SW480 (cell line): ENCODE measurements around the gene BLOC1S5.
A peak's percentile ranks its signal among the peaks of the same experiment; 100 is the strongest.

Experiments used
- DNase-seq: peaks from one replicate; pipeline ENCODE4 v3.0.0-alpha.2; 2016; ENCODE audit warnings: low spot score

The BLOC1S5 gene, protein sequence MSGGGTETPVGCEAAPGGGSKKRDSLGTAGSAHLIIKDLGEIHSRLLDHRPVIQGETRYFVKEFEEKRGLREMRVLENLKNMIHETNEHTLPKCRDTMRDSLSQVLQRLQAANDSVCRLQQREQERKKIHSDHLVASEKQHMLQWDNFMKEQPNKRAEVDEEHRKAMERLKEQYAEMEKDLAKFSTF

DNA sequence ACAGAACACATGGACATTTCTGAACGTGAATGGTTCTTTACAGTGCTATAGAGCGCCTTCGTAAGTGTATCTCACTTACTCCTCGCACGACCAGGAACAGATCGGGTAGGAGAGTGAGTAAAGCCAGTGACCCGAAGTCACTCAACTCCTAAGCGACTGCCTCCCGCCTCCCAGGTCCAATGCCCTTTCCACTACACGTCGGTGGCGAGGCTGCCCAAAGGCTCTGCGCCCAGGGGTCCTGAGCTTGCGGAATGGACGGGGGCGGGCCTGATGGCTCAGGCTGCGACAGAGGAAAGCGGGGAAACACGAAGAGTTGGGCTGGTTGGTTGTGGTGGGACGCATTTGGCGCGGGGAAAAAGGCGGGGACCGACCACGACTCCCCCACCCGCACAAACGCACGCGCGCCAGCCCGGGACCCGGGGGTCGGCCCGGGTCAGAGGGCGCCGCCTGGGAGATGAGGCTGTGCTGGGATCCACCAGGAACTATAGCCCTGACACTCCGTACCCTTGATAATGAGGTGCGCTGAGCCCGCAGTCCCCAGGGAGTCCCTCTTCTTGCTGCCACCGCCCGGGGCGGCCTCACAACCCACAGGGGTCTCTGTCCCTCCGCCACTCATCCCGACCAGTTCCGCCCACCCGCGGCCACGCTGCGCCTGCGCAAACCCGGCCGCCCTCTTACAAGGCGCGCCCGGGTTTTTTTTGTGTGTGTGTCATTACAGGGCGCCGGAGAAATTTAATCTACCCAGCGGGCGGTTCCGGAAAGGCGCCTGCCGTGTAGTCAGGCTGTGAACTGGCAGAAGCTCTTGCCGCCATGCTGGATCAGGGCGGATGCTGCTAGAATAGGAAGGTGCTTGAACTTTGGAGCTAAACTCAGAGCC lies at the start of gene BLOC1S5:
TSS of gene BLOC1S5 (minus strand) at position 629 of the 877 bp plus-strand sequence. CDS start at position 616, 13 bp downstream.
- DNase-seq, result peak; percentile 94

DNA sequence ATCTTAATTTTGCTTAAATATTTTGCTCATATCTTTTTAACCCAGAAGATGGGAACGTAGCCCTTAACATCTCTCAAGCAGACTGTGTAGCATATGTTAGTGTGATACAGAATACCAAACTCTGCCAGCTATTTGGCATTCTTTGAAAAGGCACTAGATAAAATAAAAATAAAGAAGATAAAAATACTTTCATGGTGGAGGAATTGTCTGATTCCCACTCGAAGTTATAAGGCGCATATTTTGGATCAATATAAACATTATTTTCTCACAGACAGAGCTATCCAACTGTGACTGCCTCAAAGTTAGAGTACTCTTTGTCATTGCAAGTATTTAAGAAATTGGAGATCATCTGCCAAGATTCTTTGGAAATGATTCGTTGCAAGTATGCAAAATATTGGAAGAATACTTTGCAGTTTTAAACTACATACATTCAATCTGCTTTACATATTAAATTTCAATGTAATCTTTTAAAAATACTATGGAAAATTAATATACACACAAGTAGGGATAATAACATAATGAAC lies 49.0 kb upstream of the BLOC1S5 start:
- no peak for DNase-seq

DNA sequence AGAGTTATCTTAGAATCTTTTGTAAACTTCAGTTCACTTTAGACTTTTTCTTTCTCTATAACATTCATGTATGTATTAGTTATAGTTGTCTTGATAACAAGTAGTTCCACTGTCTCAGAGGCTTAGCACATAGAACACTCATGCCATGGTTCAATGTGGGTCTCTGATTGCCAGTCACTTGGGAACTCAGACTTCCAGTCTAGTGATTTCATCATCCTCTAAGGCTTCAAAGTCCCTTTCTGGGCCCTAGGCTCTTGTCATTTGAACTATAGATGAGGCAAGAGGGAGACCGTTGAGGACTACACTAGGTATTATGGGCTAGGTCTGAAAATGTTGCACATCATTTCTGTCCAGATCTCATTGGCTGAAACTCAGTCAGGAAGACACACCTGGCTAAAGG lies 46.5 kb upstream of the BLOC1S5 start:
- DNase-seq, result no peak

DNA sequence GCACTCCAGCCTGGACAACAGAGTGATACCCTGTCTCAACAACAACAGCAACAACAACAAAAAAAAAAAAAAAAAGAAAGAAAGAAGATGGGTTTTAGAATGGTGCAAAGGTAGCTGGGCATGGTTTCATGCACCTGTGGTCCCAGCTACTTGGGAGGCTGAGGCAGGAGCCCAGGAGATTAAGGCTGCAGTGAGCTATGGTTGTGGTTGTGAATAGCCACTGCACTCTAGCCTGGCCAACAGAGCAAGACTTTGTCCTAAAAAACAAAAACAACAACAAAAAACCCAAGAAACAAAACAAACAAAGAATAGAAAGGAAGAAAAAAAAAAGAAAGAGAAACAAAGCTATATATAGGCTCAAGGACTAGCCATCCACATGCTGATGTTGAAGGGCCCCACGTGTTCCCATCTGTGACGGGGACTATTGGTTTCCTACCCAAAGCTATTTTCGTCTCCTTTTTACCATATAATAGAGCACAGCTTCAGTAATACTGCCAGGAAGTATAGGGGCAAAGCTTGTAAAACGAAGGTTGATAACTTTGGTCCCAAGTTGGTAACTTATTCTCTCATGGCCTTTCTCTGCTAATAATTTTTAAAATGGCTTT lies 46.0 kb upstream of the BLOC1S5 start:
- no peak for DNase-seq

DNA sequence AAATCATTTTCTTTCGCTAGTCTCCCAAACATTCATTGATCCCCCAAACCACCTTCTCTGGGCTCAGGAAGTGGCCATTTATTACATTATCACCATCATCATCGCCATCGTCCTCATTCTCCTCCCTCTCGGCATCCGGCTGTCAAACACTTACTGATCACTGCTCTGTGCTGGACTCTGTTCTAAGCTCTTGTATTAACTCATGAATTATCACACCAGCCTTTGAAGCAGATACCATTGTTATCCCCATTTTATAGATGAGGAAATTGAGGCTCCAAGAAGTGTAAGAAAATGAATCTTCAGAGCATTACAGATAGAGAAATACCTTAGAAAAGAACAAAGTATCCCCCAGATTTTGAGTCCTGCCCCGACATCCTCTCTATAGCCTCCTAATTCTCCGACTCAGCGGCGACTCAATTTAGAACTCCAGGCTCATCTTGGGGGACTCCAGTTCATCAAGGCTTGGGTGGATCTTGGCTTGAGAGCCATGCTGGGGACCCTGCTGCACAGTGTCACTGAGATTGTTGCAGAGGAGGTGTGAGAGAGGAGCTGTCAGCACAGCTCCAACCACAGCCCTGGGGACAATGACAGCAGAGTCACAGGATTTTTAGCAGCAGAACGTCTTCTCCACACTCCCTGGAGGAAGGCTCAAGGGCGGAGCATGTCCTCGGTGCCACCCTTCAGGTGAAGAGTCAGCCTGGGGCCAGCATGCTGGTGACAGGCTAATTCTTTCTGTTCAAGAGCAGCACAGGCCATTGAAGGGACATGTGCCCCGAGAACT lies 44.8 kb upstream of the BLOC1S5 start:
- DNase-seq, result no peak

DNA sequence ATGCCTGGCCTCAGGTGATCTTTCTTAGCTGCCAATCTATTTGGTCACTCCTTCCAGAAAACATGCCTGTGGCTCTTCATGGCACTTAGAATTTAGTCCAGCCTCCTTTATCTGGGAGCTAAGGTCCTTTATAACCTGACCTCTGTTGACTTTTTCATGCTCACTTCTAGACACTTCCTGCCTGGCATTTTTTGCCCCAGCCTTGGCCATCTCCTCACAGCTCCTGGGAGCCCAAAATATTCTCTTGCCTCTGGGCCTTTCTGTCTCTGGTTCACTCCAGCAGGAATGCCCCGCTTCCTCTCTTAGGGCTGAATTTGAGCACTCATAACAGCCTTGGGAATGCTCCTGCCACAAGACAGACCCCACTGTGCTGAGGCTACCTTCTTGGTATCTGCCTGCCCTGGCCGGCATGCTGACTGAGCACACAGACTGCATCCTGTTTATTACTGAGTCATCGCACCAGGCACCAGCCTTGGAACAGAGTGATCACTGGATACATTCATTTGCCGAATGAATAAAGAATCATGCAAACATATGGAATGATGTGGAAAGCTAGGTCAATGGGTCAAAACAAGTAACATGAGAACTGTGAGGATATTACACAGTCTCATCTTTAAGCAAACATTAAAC lies 44.0 kb upstream of the BLOC1S5 start:
- DNase-seq, result peak; percentile 21

DNA sequence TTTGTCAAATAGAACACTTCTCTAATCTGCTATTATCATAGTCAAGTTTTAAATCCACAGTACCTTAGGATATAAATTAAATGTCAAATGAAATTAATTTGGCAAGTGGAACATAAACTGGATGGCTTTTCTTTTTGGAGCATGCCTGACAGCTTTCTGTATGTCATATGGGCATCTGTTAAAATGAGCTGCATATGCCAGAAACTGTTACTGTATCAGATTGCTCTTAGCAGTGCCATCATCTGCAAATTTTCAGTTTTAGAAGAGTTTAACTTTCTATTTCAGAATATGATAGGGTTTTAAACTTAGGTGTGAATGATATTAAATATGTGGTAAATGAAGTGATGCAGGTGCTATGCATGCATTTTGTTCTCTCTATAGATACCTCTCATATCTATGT lies 41.6 kb upstream of the BLOC1S5 start:
- DNase-seq, result no peak

DNA sequence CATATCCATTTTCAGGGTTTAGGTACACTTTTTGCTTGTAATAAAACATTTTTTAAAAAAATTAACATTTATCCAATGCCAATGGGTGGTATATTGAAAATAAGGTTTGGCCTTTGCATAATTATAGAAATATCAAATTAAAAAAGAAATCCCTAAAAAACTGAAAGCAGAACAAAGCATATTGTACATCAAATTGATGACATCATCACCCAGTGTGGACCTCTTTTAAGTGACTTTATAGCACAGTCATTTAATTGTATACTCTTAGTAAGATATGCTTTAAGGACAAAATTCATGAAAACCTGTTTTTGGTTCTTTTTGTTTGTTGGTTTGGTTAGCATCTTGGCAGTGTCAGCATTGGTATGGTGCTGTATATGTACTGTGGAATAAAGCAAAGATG lies 39.5 kb upstream of the BLOC1S5 start:
- DNase-seq, result no peak

DNA sequence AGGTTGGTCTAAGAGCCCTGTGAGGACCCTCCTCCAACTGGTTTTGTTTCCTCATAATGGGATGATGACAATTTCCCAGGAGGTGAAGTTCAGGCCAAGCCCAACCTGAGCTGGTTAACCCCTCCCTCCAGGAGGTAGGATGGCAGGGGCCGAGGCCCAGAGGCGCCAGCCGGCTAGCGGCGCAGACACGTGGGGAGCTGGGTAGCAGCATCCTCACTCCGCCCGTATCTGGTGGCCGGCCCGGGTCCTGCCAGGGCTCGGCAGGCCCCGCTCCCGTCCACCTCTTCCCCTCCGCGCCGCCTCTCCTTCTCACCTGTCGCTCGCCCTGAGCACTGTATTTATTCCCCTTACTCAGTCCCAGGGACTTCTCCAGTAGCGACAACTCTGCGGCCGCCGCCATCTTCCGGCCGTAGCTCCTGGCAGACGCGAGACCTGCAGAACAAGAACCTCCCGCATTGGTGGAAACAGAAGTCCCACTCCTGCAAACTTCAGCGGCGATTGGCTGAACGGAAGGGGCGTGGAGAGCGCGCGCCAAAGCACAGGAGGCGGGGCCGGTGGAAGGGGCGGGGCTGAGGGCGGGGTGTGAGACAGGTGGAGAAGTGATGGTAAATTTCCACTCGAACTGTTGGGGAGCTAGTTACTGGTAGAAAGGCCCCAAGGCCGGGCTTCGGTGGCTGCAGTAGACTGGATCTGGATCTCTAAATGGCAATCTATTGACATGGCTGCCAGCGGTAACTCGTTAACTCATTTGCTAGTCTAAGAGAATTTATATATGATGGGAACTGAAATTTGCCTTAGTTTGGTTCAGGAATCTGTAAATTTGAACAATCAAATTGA lies 38.2 kb upstream of the BLOC1S5 start, which contains the start of gene EEF1E1:
TSS of gene EEF1E1 (minus strand) at position 427 of the 837 bp plus-strand sequence. CDS start at position 400, 27 bp downstream.
- DNase-seq, result peak; percentile 96

DNA sequence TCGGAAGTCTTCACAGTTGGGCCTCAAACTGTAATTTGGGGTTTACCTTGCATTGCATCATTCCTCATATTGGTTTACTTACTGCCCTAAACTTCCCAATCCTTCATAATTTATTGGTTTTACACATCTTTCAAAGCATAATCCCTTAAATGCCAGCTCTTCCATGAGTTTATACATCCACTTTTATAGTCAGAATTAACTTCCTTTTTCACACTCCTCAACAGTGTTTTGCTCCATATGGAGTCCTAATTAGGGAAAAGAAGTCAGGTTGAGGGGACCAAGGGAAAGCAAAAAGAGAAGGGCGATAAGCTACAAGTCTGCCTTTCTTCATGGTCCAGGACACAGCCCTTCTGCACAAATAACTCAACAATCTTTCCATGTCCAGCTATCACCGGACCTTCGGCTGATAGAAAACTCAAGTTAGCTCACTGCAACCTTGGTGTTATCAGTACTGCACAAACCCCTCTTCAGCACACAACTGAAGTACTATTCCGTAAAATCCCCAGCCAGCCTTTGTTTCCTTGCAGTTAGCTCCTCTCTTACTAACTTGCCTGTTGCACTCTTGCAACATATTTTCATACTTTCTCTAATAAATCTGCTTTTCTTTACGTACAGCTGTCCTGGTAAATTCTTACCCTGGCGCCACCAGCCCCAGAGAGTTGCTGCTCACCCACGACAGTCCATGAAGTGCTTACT lies 36.1 kb upstream of the BLOC1S5 start:
- no peak for DNase-seq

DNA sequence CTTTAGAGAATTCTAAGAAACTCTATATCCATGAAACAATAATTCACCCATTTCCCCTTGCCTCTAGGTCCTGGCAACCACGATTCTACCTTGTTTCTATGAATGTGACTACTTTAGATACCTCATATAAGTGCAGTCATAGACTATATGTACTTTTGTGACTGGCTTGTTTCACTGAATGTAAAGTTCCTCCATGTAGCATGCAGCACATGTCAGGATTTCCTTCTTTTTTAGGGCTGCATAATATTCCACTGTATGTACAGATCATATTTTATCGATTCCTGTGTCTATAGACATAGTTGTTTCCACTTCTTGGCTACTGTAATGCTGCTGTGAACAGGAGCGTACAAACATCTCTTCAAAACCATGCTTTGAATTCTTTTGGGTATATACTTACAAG lies 26.5 kb upstream of the BLOC1S5 start:
- no peak for DNase-seq

DNA sequence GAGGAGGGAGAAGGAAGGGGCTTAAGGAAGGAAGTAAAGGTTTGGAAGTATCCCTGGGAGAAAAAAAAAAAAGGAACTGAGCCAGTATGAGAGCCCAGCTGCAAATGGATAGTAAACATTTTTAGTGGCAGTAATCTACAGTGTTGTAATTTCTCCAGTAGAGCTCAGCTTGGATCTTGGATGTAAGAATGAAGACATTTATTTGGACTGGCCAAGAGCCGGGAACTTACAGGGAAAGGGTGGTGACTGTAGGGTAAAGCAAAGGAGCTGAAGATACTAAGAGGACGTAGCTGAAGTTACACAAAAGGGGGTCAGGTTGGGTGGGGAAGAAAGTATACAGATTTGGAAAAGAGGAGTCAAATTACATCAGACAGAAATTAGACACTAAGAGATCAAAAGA lies 24.7 kb upstream of the BLOC1S5 start:
- no peak for DNase-seq

DNA sequence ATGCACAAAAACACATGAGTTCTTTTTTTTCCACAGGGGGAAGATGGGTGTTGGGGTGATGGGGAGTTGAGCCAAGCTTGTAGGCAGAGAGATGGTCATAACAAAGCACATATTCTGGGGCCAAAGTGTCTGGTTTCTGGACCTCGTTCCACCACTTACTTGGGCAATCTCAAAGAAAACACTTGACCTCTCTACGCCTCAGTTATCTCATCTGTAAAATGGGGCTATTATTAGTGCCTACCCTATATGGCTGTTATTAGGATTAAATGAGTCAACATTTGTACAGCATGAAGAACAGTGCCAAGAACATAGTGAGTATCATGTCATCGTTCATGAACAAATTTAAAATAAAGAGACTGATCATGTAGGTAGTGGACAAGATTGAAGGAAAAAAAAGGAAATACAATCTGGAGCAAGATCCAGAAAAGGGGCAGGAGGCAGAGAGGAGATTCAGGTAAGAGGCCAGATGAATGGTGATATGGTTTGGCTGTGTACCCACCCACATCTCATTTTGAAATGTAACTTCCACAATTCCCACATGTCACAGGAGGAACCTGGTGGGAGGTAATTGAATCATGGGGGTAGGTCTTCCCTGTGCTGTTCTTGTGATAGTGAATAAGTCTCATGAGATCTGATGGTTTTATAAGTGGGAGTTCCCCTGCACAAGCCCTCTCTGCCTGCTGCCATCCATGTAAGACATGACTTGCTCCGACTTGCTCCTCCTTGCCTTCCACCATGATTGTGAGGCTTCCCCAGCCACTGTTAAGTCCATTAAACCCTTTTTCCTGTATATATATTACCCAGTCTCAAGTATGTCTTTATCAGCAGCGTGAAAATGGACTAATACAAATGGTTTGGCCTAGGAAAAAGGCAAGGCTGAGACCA lies 23.9 kb upstream of the BLOC1S5 start:
- no peak for DNase-seq

DNA sequence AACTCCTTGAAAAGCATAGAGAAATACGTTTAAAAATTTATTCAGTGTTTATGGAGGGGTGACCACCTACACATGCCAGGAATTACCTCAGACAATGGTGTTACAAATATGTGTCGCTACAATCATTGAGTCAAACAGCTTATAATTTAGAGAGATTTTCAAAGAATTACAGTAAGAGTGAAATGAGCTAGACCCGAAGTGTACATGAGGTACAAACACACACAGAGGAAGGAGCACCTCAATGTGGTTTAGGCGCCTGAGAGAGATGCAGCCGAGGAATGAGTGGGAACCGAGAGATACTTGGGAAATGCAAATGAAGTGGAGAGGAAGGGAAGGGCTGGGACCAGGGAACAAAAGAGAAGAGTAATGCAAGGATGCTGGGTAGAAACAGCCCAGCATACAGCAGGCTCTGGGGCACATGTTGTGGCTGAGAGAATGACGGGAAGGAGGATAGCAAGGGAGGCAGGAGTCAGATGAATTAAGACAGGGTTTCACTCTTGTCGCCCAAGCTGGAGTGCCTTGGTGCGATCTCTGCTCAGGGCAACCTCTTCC lies 22.6 kb upstream of the BLOC1S5 start:
- no peak for DNase-seq

DNA sequence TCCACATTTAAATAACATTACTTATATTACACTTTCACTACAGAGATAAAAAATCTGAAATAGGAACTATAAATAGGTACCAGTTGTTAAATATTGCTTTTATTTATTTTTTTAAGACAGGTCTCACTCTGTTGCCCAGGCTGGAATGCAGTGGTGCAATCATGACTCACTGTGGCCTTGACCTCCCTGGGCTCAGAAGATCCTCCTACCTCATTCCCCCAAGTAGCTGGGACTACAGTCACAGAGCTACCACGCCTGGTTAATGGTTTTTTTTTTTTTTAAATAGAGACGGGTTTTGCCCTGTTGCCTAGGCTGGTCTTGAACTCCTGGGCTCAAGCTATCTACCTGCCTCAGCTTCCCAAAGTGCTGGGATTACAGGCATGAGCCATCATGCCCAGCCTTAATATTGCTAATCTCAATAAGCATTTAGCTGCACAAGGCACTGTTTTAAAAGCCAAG lies 20.9 kb upstream of the BLOC1S5 start:
- DNase-seq, result peak; percentile 47

DNA sequence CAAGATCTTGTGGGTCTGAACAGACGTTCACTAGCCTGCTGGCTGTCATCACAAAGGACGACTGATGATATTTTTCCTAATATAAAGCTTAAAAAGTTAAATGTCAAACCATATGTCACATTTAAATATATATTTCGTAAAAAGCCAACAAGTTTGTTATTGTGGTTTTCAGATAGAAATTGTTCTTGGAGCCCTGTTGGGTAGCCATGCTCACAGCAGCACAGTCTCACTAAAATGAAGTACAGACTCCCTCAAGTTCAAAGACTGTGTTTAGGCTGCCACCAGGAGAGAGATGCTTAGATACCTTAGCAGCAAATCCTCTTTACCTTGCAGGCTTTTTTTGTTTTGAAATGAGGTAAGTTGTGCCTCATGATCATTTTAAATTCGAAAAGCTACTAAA lies 20.4 kb upstream of the BLOC1S5 start:
- no peak for DNase-seq

DNA sequence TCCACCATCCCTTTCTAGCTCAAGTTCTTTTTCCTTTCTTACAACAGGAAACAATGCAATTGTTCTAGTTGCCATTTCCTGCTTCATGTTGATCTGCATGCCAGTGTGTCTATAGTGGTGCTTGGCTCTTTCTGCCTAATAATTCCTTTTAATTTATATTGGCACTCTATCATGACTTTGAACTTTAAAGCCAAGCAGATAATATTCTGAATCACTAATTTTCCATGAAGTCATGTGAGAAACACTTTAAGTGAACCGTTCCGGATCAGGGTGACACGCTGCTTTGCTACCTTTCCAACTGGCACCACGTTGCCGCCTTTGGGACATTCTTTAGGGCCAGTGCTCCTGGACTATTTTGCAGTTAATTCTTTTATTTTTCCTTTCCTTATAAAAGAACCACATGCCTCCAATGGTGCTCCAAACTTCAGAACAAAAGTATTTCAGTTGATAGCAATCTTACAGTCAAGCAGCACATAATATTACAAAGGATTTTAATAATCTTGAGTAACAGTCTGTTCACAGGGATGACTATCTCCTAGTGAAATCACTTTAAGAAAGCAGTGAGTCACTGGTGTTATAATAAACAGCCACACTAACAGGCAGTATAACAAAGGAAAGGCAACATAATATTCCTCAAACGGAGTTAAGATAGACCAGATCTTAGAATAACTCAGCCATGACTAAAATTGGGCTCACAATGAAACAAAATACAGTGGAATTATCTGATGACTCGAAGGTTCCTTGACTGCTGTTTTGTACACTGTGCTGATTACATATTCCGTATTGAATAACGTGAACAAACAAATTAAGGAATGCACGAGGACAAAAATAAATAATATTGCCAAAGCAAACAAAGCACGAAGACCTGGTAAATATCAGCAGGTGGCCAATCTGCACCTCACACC lies 19.0 kb upstream of the BLOC1S5 start:
- DNase-seq, result no peak
